ENCODE data around the gene IFIT2.
"Not testable (repeated sequence)": the region's sequence is repeated elsewhere in the genome, so short reads cannot be mapped to it uniquely, and the experiment has no call there.

IFIT2 gene

GRCh38 chr10:89280508-89280907 is 21.3 kb upstream of the IFIT2 start:
- DNase-seq, result no peak

GRCh38 chr10:89281606-89282395 is 20.0 kb upstream of the IFIT2 start:
- no peak for DNase-seq

- DNase-seq, result no peak
Observed at GRCh38 chr10:89283025-89283935, 18.6 kb upstream of the IFIT2 start.

GRCh38 chr10:89283936-89284475 is 17.8 kb upstream of the IFIT2 start:
- peak; percentile 38 to 83 for DNase-seq

- DNase-seq, result not testable (repeated sequence)
Observed at GRCh38 chr10:89284711-89285110, 17.1 kb upstream of the IFIT2 start.

- not testable (repeated sequence) for DNase-seq
Observed at GRCh38 chr10:89285303-89285702, 16.5 kb upstream of the IFIT2 start.

- no peak for DNase-seq
Observed at GRCh38 chr10:89294721-89295239, 7.1 kb upstream of the IFIT2 start.

- DNase-seq, result no peak
Observed at GRCh38 chr10:89295597-89295996, 6.2 kb upstream of the IFIT2 start.

GRCh38 chr10:89296220-89296648 is 5.6 kb upstream of the IFIT2 start:
- peak in 1 of 2 donors; percentile 37 for DNase-seq

GRCh38 chr10:89297356-89297755 is 4.5 kb upstream of the IFIT2 start:
- DNase-seq, result no peak

GRCh38 chr10:89297791-89298190 is 4.1 kb upstream of the IFIT2 start:
- DNase-seq, result no peak

- no peak for DNase-seq
Observed at GRCh38 chr10:89299031-89299430, 2.8 kb upstream of the IFIT2 start.

- DNase-seq, result peak; percentile 12 to 79
Observed at GRCh38 chr10:89301232-89301631, 614 bp upstream of the IFIT2 start.

- no peak for DNase-seq
Observed at GRCh38 chr10:89302625-89303024, 779 bp downstream of the IFIT2 start.

- peak in 1 of 2 donors; percentile 29 for DNase-seq
Observed at GRCh38 chr10:89303161-89303560, 1.3 kb downstream of the IFIT2 start.

- no peak for DNase-seq
Observed at GRCh38 chr10:89304026-89304425, 2.2 kb downstream of the IFIT2 start.

GRCh38 chr10:89304446-89304845 is 2.6 kb downstream of the IFIT2 start:
- DNase-seq, result no peak

- DNase-seq, result no peak
Observed at GRCh38 chr10:89304925-89305324, 3.1 kb downstream of the IFIT2 start.

GRCh38 chr10:89305766-89306433 is 4.1 kb downstream of the IFIT2 start:
- no peak for DNase-seq

- DNase-seq, result no peak
Observed at GRCh38 chr10:89306434-89307268, 4.8 kb downstream of the IFIT2 start.

- no peak for DNase-seq
Observed at GRCh38 chr10:89307269-89307577, 5.4 kb downstream of the IFIT2 start.

GRCh38 chr10:89308266-89308665 is 6.4 kb downstream of the IFIT2 start:
- no peak for DNase-seq
